HUES64 (cell line): ENCODE data around the gene INHBB.

Source experiments
- H3K27ac ChIP-seq: 2 replicates; pipeline ENCODE4 v1.7.0; 2013; ENCODE audit warnings: low read depth, low read length, inconsistent platforms
- H3K27me3 ChIP-seq: 2 replicates; pipeline ENCODE4 v1.6.1; 2013; ENCODE audit warnings: mild to moderate bottlenecking, low read length; ENCODE audit not compliant: insufficient read depth
- H3K36me3 ChIP-seq: 2 replicates; pipeline ENCODE4 v1.6.1; 2013; ENCODE audit warnings: mild to moderate bottlenecking, low read length; ENCODE audit not compliant: insufficient read depth
- H3K4me1 ChIP-seq: 2 replicates; pipeline ENCODE4 v1.6.1; 2013; ENCODE audit warnings: mild to moderate bottlenecking, low read length, moderate library complexity; ENCODE audit not compliant: insufficient read depth
- H3K4me3 ChIP-seq: 2 replicates; pipeline ENCODE4 v1.5.1; 2013; ENCODE audit warnings: mild to moderate bottlenecking, low read length, moderate library complexity
- H3K9ac ChIP-seq: 2 replicates; pipeline ENCODE4 v1.6.1; 2013; ENCODE audit warnings: mild to moderate bottlenecking, low read depth, low read length
- H3K9me3 ChIP-seq: 2 replicates; pipeline ENCODE4 v1.6.1; 2013; ENCODE audit warnings: low read depth, low read length; ENCODE audit not compliant: insufficient read depth
- WGBS: fragments of 150-250, 120-280 bp; methylation state at CpG from one replicate; pipeline ENCODE4 v1.1.7; 2013; ENCODE audit warnings: missing lambda C conversion rate; 5-methylcytosine and 5-hydroxymethylcytosine counted together

INHBB gene

DNA sequence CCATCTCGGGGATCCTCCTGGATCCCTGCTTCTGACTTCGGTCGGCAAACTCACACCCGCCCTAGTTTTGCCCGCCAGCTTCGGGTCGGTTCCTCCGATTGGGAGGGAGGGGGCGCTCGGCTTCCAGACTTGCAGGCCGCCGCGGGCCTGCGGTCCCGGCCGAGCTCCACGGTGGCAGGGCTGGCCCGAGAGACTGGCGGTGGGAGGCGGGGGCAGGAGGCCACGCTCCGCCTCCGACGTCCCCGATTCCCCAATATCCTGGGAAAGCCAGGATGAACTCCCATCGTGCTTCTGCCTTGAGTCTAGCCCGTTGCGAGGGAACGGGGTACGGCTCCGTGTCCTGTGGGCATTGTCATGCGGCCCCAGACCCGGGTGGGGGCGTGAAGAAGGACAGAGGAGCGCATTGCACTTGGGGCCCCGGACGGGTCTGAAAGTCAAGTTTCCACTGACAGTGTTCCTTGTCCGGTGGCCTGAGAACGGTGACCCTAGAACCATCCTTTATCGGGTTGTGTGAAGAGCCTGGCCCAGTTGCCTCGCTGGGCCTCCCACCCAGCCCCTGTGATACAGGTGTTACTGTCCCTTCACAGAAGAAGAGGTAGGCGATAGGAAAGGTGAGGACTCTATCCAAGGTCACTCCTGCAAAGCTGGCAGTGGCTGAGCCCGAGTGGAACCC, 2.4 kb upstream of the INHBB start:
- 4% methylated on average over 43 of the region's 43 CpGs for WGBS
- Histone ChIP-seq H3K9ac (no peak overlapping the region), H3K4me3 (peak overlapping the region; percentile 22; the same call in 1 of the 2 replicates), H3K27me3 (peaks cover 96% of the 10 kb centered on the region), H3K27ac (no peak overlapping the region), H3K4me1 (peaks cover 15% of the 10 kb centered on the region), H3K36me3 (no peaks in the 10 kb centered on the region), H3K9me3 (no peaks in the 10 kb centered on the region)

DNA sequence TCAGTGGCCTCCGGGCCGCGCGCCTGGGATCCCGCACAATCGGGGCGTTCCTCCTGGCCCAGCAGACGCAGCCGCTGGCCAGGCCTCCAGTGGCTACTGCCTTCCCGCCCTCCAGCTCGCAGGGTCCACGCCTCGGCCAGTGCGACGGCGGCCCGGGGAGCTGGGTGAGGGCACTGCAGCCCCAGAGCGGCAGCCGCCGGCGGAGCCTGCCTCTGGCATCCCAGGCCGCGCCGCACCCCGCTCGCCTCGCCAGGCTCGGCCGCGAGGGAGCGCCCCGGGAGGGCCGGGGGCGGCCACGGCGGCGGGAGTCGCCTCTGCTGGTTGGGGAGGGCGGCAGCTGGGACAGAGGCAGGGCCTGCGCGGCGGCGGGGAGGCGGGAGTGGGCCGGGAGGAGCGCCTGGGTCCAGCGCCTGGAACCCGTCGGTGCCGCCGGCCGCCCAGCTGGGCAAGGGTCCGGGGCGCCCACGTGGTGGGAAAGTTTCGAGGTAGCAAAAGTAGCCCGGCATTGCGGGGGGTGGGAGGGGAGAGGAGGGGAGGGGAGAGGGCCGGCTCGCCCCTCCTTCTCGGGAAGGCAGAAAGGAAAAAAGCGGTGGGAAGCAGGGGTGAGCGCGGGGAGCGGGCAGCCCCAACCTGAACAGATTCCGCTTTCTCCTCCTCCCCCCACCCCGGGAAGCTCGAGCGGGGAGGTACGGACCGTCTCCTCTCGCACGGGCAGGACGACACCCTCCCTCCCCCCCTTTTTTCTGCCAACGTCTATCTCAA, 1.5 kb upstream of the INHBB start:
- Histone ChIP-seq H3K9ac (no peak overlapping the region), H3K36me3 (no peaks in the 10 kb centered on the region), H3K27ac (no peak overlapping the region), H3K4me3 (peak overlapping the region; percentile 32; the same call in 1 of the 2 replicates), H3K4me1 (peaks cover 22% of the 10 kb centered on the region), H3K27me3 (peaks cover 98% of the 10 kb centered on the region), H3K9me3 (no peaks in the 10 kb centered on the region)
- WGBS: 2% methylated on average over 70 of the region's 75 CpGs

DNA sequence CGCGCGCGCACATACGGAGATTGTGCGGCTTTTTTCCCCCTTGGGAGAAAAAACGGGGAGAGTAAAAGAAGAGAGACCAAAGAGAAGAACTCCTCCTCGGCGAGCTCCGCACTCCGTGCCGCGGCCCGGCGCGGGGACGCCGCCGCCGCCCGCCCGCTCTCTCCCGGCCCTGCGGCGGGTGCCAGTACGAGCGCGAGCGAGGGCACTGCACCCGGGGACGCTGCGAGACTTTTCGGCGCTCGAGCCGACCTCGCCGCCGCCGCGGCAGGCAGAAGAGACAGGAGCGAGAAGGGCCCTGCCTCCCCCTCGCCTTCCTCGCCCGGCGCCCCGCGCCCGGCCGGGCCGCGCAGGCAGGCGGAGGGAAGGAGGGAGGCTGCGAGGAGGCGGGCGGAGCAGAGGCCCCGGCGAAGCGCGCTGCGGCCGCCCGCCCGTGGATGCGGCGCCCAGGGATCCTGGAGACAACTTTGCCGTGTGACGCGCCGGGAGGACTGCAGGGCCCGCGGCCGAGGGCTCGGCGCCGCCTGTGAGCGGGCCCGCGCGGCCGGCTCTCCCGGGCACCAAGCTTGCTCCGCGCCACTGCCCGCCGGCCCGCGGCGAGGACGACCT, 857 bp upstream of the INHBB start:
- no peaks in the 10 kb centered on the region for H3K36me3 ChIP-seq
- H3K27me3 ChIP-seq: peaks cover 98% of the 10 kb centered on the region
- H3K27ac ChIP-seq: no peak overlapping the region
- no peaks in the 10 kb centered on the region for H3K9me3 ChIP-seq
- H3K4me3 ChIP-seq: peak overlapping the region; percentile 32
- no peak overlapping the region; the same call in 1 of the 2 replicates for H3K9ac ChIP-seq
- under 1% methylated on average over 90 of the region's 90 CpGs for WGBS
- peaks cover 22% of the 10 kb centered on the region for H3K4me1 ChIP-seq

DNA sequence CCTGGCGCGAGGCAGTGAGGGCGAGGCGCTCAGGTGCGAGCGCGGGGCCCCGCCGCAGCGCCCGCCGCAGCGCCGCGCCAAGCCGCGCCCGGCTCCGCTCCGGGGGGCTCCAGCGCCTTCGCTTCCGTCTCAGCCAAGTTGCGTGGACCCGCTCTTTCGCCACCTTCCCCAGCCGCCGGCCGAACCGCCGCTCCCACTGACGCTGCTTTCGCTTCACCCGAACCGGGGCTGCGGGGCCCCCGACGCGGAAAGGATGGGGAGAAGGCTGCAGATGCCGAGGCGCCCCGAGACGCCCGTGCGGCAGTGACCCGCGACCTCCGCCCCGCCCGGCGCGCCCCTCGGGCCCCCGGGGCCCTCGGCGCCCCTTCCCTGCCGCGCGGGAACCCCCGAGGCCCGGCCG, 328 bp upstream of the INHBB start:
- no peaks in the 10 kb centered on the region for H3K9me3 ChIP-seq
- H3K4me1 ChIP-seq: peaks cover 22% of the 10 kb centered on the region
- no peaks in the 10 kb centered on the region for H3K36me3 ChIP-seq
- WGBS: under 1% methylated on average over 62 of the region's 62 CpGs
- peak overlapping the region; percentile 32 for H3K4me3 ChIP-seq
- H3K27me3 ChIP-seq: peaks cover 98% of the 10 kb centered on the region
- no peak overlapping the region for H3K27ac ChIP-seq
- H3K9ac ChIP-seq: no peak overlapping the region

DNA sequence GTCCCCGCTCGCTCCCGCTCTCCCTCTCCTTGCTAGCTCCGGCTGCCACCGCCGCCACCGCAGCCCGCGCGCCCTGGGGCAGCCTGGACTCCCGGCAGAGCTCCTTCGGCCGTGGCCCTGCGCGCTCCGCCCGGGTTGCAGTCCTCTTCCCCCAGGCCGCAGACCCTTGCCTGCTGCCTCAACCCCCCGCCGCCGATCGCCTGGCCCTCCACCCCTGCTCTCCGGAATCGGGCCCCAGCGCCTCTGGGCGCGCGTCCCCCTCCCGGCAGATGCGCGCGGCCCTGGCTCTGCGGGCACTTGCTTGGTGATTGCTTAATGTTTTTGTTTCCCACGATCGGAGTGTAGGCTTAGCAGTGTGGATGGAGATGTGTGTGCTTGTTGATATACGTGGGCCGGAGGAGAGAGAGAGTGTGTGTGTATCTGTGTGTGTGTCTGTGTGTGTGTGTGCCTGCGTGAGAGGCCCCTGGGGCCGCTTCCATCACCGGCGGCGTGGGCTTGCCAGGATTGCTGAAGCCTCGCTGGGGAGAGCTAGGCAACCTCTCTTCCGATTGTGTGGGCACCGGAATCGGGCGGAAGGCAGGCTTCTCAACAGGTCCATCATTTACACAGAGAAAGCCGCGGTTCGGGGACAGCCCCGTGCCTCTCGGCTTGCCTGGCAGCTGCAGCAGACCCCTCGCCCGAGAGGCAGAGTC, 877 bp downstream of the INHBB start:
- Histone ChIP-seq H3K9me3 (no peaks in the 10 kb centered on the region), H3K9ac (no peak overlapping the region), H3K4me3 (peak overlapping the region; percentile 36), H3K27ac (no peak overlapping the region), H3K36me3 (no peaks in the 10 kb centered on the region), H3K27me3 (peaks cover 98% of the 10 kb centered on the region), H3K4me1 (peaks cover 22% of the 10 kb centered on the region)
- WGBS: 2% methylated on average over 54 of the region's 54 CpGs

DNA sequence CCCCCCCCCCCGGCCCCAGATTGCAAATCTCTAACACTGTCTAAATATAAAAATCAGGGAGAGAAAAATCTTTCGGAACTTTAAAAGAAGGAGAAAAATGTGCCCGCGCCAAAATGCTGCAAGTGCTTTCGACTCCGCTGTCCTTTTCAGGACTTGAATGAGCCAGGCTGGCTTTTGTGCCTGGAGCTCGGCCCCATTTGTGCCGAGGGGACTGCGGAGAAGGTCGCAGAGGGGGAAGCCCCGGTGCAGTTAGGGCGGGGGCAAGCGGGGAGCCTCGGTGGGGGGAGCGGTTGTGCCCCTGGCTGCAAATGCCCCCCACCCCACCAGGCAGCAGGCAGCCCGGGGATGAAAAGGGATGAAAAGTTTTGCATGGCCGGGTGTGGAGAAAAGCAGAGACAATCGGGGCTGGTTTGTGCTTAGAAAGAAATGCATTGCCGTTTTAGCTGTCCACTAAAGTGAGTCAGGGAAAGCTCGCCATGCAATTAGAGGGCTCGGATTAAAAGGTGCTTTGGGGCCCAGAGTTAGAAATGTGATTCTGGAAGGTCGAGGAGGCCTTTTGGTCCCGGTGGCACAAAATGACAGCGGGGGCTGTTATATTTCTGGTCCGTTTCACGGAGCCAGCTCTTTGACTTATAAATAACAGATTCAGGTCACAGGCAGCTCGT, 1.6 kb downstream of the INHBB start:
- H3K27me3 ChIP-seq: peaks cover 98% of the 10 kb centered on the region

DNA sequence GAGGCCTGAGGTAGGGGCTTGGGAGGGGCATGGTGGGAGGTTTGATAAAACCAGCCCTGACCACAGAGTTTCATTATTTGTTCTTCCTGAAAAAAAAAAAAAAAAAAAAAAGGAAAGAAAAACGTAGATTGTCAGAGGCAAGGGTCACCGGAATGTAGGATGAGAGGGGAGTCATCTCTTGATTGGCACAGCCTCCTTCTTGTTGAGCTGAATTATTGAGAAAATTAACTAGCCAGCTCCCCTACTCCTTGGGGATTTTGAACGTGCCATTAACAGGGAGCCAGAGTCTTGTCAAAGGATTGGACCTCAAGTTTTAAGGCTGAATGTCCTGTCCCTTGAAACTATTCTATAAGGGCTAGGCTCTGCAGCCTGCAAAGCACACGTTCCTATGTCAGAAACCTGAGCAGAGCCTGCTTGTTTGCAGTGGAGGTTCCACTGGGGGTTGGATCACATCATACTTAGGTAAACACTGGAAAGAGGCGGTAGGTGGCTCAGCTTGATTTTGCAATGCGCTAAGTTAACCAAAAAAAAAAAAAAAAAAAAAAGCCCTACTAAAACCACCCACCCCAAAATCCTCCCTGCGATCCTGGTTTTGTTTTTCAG, 2.3 kb downstream of the INHBB start:
- 13% methylated on average over 7 of the region's 7 CpGs for WGBS
- H3K27me3 ChIP-seq: peaks cover 96% of the 10 kb centered on the region

More for the DNA sequence above, 1.6 kb downstream of the INHBB start:
- Histone ChIP-seq H3K4me1 (peaks cover 22% of the 10 kb centered on the region), H3K27ac (no peak overlapping the region), H3K36me3 (no peaks in the 10 kb centered on the region), H3K4me3 (peak overlapping the region; percentile 36; the same call in 1 of the 2 replicates), H3K9me3 (no peaks in the 10 kb centered on the region), H3K9ac (no peak overlapping the region)
- WGBS: 4% methylated on average over 25 of the region's 27 CpGs

DNA sequence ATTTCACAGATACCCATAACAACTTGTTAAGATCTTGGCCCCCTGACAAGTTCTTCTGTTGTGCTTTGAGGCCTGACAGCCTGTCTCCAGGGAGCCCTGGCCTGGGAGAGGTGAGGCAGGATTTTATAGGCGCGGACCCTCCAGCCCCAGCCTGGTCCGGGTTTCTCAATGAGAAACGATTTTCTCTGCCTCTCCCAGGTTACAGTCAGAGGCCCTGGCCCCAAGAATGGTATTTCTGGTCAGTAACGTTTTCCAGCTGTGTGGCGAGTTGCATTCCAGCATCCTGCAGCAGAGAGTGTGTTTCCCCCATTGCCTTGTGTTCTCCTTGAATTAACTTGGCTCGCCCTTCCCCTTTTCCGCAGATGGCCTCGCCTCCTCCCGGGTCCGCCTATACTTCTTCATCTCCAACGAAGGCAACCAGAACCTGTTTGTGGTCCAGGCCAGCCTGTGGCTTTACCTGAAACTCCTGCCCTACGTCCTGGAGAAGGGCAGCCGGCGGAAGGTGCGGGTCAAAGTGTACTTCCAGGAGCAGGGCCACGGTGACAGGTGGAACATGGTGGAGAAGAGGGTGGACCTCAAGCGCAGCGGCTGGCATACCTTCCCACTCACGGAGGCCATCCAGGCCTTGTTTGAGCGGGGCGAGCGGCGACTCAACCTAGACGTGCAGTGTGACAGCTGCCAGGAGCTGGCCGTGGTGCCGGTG, 3.0 kb downstream of the INHBB start:
- 37% methylated on average over 27 of the region's 27 CpGs for WGBS
- H3K4me3 ChIP-seq: no peak overlapping the region
- H3K27me3 ChIP-seq: peaks cover 90% of the 10 kb centered on the region
- peaks cover 22% of the 10 kb centered on the region for H3K4me1 ChIP-seq
- no peak overlapping the region for H3K9ac ChIP-seq
- H3K27ac ChIP-seq: no peak overlapping the region; the same call in 1 of the 2 replicates
- no peaks in the 10 kb centered on the region for H3K9me3 ChIP-seq
- no peaks in the 10 kb centered on the region for H3K36me3 ChIP-seq

More for the DNA sequence above, 2.3 kb downstream of the INHBB start:
- peaks cover 22% of the 10 kb centered on the region for H3K4me1 ChIP-seq
- H3K27ac ChIP-seq: no peak overlapping the region
- H3K36me3 ChIP-seq: no peaks in the 10 kb centered on the region
- no peaks in the 10 kb centered on the region for H3K9me3 ChIP-seq
- H3K9ac ChIP-seq: no peak overlapping the region
- no peak overlapping the region for H3K4me3 ChIP-seq

DNA sequence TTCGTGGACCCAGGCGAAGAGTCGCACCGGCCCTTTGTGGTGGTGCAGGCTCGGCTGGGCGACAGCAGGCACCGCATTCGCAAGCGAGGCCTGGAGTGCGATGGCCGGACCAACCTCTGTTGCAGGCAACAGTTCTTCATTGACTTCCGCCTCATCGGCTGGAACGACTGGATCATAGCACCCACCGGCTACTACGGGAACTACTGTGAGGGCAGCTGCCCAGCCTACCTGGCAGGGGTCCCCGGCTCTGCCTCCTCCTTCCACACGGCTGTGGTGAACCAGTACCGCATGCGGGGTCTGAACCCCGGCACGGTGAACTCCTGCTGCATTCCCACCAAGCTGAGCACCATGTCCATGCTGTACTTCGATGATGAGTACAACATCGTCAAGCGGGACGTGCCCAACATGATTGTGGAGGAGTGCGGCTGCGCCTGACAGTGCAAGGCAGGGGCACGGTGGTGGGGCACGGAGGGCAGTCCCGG, 3.5 kb downstream of the INHBB start:
- WGBS: 80% methylated on average over 31 of the region's 31 CpGs
- no peak overlapping the region for H3K9ac ChIP-seq
- H3K9me3 ChIP-seq: no peaks in the 10 kb centered on the region
- H3K4me1 ChIP-seq: peaks cover 22% of the 10 kb centered on the region
- H3K27me3 ChIP-seq: peaks cover 84% of the 10 kb centered on the region
- no peaks in the 10 kb centered on the region for H3K36me3 ChIP-seq
- H3K27ac ChIP-seq: no peak overlapping the region
- no peak overlapping the region for H3K4me3 ChIP-seq

DNA sequence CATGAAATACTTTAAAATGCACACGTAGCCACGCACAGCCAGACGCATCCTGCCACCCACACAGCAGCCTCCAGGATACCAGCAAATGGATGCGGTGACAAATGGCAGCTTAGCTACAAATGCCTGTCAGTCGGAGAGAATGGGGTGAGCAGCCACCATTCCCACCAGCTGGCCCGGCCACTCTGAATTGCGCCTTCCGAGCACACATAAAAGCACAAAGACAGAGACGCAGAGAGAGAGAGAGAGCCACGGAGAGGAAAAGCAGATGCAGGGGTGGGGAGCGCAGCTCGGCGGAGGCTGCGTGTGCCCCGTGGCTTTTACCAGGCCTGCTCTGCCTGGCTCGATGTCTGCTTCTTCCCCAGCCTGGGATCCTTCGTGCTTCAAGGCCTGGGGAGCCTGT, 4.1 kb downstream of the INHBB start:
- Histone ChIP-seq H3K9ac (no peak overlapping the region), H3K27ac (no peak overlapping the region), H3K4me3 (no peak overlapping the region), H3K9me3 (no peaks in the 10 kb centered on the region), H3K4me1 (peaks cover 22% of the 10 kb centered on the region), H3K36me3 (no peaks in the 10 kb centered on the region), H3K27me3 (peaks cover 78% of the 10 kb centered on the region)
- 86% methylated on average over 17 of the region's 17 CpGs for WGBS
